DLD1 (cell line): Measurements from ENCODE around the gene EGFL7.
"Not testable (repeated sequence)": the region's sequence is repeated elsewhere in the genome, so short reads cannot be mapped to it uniquely, and the experiment has no call there.

Source experiments
- in situ Hi-C: cut with HindIII; loops from 2 replicates; pipeline ENCODE4 v1.10.0; 2017; ENCODE audit warnings: low sequenced_read_pairs

Gene EGFL7

DNA sequence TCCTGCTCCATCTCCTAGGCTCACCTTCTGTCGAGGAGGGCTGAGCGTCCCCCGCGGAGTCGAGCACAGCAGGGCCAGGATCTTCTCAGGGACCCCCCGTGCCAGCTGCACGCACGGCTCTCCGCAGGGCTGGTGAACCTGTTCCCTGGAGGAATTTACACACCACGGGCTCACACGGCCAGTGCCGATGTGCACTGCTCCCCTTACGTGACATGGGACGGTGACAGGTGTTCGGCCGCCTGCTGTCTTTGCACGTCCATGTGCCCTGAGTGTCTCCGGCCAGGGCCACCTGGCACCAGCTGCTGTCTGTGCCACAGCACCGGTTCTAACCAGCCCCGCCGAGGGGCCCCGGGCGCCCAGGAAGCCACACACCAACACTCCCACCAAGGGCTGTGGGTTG lies 33.2 kb downstream of the EGFL7 start:
- in situ Hi-C loops = no loop called here

- in situ Hi-C loops = no loop called here
Observed at GRCh38 chr9:136696502-136696901, 33.8 kb downstream of the EGFL7 start.

DNA sequence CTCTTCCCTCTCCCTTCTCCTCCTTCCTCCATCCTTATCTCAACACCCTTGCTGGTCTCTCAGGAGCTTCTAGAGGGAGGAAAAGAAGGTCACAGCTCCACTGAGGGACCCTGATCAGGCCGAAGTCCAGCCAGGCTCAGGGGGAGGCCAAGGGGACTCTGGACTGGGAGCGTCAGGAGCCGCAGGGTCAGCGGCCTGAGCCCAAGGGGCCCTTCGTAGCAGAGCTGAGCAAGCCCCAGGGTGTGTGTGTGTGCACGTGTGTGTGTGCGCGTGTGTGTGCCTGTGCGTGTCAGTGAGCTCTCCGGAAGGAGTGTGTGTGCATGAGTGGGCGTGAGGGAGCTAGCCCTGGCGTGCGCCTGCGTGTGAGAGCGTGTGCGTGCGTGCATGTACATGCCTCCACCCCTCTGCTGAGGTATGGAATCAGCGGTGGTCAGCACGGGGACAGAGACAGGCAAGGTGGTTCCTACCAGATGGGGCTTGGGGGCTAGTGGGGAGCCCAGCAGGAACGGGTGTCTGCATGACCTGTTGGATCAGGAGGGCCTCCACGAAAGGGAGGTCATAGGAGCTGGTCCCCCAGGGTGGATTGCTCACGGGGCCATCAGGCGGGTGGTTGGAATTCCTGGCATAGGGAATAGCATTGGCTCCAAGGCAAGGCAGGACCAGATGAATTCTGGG lies 34.6 kb downstream of the EGFL7 start:
- in situ Hi-C loops = no loop called here

GRCh38 chr9:136697821-136698526 lies 35.3 kb downstream of the EGFL7 start:
- in situ Hi-C loops = no loop called here

DNA sequence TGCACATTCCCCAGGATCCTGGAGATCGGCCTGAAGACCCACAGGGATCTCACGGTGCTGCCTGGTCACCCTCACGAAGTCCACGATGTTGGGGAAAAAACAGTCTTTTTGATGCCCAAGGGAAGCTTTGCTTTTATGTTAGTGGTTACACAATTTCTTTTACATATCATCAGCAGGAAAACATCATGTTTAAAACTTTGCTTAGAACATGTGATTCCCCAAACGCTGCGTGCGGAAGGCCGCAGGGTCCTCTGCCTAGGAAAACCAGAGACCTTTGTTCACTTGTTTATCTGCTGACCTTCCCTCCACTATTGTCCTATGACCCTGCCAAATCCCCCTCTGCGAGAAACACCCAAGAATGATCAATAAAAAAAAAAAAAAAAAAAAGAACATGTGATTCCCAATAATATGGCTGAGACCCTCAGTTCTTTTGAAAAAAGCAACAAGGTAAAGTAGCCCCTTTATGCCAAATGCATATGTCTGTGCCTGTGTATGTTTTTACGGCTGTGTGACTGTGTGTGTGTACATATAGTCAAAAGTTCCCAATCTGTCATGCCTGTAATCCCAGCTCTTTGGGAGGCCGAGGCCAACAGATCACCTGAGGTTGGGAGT lies 36.0 kb downstream of the EGFL7 start:
- in situ Hi-C loops = no loop called here

DNA sequence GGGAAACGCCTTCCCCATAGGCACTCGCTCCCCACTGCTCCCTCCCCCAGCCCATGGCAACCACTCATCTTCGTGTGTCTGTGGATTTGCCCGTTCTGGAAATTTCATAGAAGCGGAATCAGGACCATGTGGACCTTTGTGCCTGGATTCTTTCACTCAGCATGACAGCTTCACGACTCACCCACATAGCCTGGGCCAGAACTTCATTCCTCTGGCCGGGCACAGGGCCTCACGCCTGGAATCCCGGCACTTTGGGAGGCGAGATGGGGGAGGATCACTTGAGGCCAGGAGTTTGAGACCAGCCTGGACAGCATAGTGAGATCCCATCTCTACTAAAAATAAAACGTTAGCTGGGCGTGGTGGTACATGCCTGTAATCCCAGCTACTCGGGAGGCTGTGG lies 37.6 kb downstream of the EGFL7 start:
- in situ Hi-C loops = no loop called here

- in situ Hi-C loops = no loop called here
Observed at GRCh38 chr9:136700959-136701667, 38.4 kb downstream of the EGFL7 start.

- in situ Hi-C loops = no loop called here
Observed at GRCh38 chr9:136701668-136702053, 38.9 kb downstream of the EGFL7 start.

DNA sequence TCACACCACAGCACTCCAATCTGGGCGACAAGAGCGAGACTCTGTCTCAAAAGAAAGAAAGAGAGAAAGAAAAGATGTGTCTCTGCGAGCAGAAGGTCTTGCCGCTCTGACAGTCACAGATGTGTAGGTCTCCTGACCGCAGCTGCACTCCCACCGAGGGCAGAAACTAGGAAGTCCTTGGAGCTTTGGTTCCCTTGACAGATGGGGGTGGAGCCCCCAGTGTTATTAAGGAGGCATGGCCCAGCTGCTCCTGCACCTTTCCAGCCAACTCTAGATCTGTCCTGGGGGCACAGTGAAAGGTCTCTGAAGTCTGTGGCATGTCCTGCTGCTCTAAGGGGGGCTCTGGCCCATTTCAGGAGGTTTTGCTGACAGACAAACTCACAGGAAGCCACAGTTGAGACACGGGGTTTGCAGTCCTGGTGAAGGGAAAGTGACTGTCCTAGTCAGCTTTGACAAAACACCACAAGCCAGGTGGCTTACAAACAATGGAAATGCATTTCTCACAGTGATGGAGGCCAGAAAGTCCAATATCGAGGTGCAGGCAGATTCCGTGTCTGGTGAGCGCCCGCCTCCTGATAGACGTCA lies 40.7 kb downstream of the EGFL7 start:
- in situ Hi-C loops = no loop called here

GRCh38 chr9:136704741-136705140 lies 42.0 kb downstream of the EGFL7 start:
- in situ Hi-C loops = not testable (repeated sequence)

DNA sequence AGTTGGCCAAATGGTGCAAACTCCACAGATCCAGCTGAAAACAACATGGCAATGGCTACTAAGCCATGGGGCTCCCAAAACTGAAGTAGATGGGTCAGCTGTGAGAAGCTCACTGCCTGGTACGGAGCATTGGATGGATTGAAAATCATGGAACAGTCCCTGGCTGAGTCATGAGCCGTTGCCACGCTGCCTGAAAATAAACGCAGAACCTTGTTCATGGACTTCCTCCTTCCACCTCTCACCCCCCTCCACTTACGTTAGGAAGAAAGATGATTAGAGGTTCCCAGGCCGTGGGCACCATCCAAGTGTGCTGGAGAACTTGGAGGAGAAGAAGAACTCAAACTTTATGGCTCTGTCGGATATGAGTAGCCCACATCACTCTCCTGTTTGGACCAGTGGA lies 42.8 kb downstream of the EGFL7 start:
- in situ Hi-C loops = no loop called here

GRCh38 chr9:136707011-136707410 lies 44.3 kb downstream of the EGFL7 start:
- in situ Hi-C loops = no loop called here

- in situ Hi-C loops = no loop called here
Observed at GRCh38 chr9:136707849-136708517, 45.3 kb downstream of the EGFL7 start.

- in situ Hi-C loops = no loop called here
Observed at GRCh38 chr9:136709454-136710109, 46.9 kb downstream of the EGFL7 start.

DNA sequence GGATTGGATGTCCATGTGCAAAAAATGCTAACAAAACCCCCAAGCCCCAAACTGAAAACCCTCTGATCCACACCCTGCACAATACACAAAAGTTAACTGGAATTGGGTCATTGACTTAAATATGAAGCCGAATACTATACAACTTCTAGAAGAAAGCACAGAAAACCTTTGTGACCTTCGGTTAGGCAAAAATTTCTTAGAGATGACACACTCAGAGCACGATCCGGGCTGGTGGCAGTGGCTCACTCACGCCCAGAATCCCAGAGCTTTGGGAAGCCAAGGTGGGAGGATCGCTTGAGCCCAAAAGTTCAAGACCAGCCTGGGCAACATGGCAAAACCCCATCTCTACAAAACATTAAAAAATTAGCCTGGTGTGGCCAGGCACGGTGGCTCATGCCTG lies 47.8 kb downstream of the EGFL7 start:
- in situ Hi-C loops = no loop called here

DNA sequence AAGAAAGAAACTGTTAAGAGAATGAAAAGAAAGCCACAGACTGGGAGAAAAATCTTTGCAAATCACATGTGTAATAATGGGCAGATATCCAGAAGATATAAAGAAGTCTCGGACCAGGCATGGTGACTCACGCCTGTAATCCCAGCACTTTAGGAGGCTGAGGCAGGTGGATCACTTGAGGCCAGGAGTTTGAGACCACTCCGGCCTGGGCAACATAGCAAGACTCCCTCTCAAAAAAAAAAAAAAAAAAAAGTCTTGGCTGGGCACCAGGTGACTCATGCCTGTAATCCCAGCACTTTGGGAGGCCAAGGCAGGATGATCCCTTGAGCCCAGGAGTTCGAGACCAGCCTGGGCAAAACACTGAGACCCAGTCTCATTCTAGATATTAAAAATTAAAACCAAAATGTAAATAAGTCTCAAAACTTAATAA lies 48.5 kb downstream of the EGFL7 start:
- in situ Hi-C loops = not testable (repeated sequence)

DNA sequence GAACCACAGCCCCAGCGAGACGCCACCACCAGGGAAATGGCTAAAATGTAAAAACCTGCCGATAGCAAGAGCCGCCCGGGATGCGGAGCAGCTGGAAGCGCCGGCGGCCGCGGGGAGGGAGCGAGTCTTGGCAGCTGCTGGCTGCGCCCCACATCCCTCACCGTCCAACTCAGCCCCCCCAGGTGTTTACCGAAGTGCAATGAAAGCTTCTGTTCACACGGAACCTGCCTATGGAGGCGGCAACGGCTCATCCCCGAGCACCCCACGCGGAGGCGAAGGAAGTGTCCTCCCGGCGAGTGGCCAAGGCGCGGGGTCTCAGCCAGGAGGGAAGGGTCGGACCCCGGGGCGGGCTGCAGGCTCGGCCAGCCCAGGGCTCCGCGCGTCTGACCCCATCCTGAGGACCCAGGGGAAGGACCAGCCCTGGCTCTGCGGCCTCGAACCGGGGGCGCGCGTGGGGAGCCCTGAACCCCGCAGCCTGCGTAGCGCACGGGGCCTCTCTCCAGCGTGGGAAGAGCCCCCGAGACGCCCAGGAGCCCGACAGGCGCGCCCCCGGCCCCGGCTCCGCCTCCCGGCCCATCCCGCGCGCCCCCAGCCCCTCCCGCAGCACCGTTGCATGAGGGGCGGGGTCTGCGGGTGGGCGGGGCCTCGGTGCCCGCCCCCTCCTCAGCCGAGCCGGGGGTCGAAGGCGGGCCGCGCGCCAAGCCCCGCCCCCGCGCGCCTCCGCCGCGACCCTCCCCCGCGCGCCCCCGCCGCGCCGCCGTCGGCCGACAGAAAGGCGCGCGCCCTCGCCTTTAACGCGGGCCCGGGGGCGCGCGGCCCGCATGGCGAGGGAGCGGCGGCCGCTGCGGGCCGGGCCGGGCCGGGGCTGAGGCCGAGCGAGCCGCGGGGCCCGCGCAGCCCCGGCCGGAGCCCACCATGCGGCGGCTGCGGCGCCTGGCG lies 49.3 kb downstream of the EGFL7 start, which contains the start of gene DIPK1B:
Gene DIPK1B, plus strand, starts transcription at position 822 of the 939 bp plus-strand sequence. Its CDS starts 94 bp downstream, at position 916.
- in situ Hi-C loops = no loop called here

- in situ Hi-C loops = no loop called here
Observed at GRCh38 chr9:136712690-136713544, 50.2 kb downstream of the EGFL7 start.
